ENCODE results near the gene H2BK1. TPM values are rescaled to one million over a fixed set of nuclear protein-coding genes. Genes with fewer than 3 reads are reported as not detected.

Gene H2BK1
- total RNA-seq, 1 experiment from 2014 or later: 0.87 TPM

DNA sequence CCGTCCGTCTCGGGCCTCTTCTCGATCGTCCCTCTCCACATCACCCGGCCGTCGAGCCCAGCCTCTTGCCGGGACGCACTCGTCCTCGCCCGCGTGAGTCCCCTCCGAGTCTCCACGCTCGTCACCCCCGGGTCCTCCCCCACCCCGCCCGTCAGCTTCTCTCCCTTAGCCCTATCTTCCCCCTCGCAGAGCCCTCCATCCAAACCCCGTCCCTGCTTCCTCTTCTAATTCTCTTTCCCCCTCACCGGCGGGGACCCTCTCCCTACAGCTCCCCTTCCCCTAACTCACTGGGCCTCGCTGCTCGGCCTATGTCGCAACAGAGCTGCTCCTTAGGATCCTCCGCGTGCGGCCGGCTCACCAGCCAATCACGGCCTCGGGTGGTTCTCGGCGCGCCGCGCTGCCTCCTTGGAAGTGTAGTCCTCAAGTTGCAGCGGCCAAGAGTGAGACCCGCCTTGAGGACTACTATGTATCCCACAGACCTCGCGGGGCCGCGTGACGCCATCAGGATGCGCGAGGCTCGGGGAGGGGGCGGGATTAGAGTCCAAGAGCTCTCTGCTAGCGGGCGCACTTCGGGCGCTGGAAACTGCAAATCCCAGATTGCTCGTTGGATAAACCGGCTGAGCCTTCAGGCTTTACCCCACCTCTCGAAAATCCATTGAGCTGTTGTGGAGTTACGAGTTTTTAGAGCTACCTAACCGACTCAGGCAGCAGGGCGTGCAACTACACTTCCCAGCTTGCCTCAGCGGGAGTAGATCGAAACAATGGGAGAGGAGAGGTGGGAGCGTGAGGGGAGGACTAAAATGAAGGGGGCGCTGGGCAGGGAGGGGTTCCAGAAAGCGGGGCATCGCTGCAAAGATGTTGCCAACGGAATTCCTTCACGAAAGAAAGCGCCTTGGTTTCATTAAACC, 16.8 kb upstream of the H2BK1 start, which contains the start of gene ABCF2:
ABCF2 (minus strand) TSS at position 331 of the 908 bp plus-strand sequence. CDS start 747 bp downstream, outside the sequence.
- DNase-seq (ENCODE audit: low spot score): peak; percentile 100
- Mint-ChIP-seq H3K4me1 (peaks cover 30% of the 10 kb centered on the region), H3K27me3 (ENCODE audit: low read depth) (no peaks in the 10 kb centered on the region), H3K9me3 (no peaks in the 10 kb centered on the region), H3K36me3 (peaks cover 38% of the 10 kb centered on the region), H3K4me3 (peak within 1 kb of the TSS; percentile 95), H3K27ac (peak within 1 kb of the TSS; percentile 100)
- ATAC-seq: peak; percentile 98
- POLR2A ChIA-PET: interaction anchor here (0.6 to 1.4 kb wide), 12 partner anchors 17 to 165 kb away, joined by 3 to 7 read pairs (median 4); partner anchors contain the start of gene H2BK1
- CTCF ChIA-PET: interaction anchor here (0.6 to 3.4 kb wide), 32 partner anchors 9 to 350 kb away, joined by 3 to 83 read pairs (median 4); partner anchors contain the start of genes H2BK1 and NUB1
- TF ChIP-seq NR3C1 (CRISPR knock-in tag; conservative IDR thresholded peaks at IDR 0.05; ENCODE audit: low read depth): no peak
- no peak for TF ChIP-seq CREB1 (CRISPR knock-in tag; IDR thresholded peaks at IDR 0.05)
- peak; percentile 81 for TF ChIP-seq FOXK1 (CRISPR knock-in tag; IDR thresholded peaks at IDR 0.05)
- TF ChIP-seq, protein P1, sequence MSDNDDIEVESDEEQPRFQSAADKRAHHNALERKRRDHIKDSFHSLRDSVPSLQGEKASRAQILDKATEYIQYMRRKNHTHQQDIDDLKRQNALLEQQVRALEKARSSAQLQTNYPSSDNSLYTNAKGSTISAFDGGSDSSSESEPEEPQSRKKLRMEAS (CRISPR knock-in tag; IDR thresholded peaks at IDR 0.05): peak; percentile 79
- no peak for TF ChIP-seq ZNF396 (CRISPR knock-in tag; IDR thresholded peaks at IDR 0.05; ENCODE audit: borderline replicate concordance)
- TF ChIP-seq FOXP1 (CRISPR knock-in tag; IDR thresholded peaks at IDR 0.05; ENCODE audit: borderline replicate concordance): no peak
- TF ChIP-seq, protein P2, sequence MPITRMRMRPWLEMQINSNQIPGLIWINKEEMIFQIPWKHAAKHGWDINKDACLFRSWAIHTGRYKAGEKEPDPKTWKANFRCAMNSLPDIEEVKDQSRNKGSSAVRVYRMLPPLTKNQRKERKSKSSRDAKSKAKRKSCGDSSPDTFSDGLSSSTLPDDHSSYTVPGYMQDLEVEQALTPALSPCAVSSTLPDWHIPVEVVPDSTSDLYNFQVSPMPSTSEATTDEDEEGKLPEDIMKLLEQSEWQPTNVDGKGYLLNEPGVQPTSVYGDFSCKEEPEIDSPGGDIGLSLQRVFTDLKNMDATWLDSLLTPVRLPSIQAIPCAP (CRISPR knock-in tag; IDR thresholded peaks at IDR 0.05): no peak
- TF ChIP-seq, protein P3, sequence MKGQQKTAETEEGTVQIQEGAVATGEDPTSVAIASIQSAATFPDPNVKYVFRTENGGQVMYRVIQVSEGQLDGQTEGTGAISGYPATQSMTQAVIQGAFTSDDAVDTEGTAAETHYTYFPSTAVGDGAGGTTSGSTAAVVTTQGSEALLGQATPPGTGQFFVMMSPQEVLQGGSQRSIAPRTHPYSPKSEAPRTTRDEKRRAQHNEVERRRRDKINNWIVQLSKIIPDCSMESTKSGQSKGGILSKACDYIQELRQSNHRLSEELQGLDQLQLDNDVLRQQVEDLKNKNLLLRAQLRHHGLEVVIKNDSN (CRISPR knock-in tag; IDR thresholded peaks at IDR 0.05): no peak
- TF ChIP-seq MXD4 (CRISPR knock-in tag; IDR thresholded peaks at IDR 0.05; ENCODE audit: borderline replicate concordance): no peak
- TF ChIP-seq NFATC4 (CRISPR knock-in tag; IDR thresholded peaks at IDR 0.05): no peak
- TF ChIP-seq, protein P4, sequence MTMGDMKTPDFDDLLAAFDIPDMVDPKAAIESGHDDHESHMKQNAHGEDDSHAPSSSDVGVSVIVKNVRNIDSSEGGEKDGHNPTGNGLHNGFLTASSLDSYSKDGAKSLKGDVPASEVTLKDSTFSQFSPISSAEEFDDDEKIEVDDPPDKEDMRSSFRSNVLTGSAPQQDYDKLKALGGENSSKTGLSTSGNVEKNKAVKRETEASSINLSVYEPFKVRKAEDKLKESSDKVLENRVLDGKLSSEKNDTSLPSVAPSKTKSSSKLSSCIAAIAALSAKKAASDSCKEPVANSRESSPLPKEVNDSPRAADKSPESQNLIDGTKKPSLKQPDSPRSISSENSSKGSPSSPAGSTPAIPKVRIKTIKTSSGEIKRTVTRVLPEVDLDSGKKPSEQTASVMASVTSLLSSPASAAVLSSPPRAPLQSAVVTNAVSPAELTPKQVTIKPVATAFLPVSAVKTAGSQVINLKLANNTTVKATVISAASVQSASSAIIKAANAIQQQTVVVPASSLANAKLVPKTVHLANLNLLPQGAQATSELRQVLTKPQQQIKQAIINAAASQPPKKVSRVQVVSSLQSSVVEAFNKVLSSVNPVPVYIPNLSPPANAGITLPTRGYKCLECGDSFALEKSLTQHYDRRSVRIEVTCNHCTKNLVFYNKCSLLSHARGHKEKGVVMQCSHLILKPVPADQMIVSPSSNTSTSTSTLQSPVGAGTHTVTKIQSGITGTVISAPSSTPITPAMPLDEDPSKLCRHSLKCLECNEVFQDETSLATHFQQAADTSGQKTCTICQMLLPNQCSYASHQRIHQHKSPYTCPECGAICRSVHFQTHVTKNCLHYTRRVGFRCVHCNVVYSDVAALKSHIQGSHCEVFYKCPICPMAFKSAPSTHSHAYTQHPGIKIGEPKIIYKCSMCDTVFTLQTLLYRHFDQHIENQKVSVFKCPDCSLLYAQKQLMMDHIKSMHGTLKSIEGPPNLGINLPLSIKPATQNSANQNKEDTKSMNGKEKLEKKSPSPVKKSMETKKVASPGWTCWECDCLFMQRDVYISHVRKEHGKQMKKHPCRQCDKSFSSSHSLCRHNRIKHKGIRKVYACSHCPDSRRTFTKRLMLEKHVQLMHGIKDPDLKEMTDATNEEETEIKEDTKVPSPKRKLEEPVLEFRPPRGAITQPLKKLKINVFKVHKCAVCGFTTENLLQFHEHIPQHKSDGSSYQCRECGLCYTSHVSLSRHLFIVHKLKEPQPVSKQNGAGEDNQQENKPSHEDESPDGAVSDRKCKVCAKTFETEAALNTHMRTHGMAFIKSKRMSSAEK (CRISPR knock-in tag; IDR thresholded peaks at IDR 0.05; ENCODE audit: borderline replicate concordance): no peak
- no peak for TF ChIP-seq IRF2 (CRISPR knock-in tag; IDR thresholded peaks at IDR 0.05; ENCODE audit: borderline replicate concordance, low read depth)
- TF ChIP-seq ZNF219 (CRISPR knock-in tag; IDR thresholded peaks at IDR 0.05; ENCODE audit: borderline replicate concordance): no peak
- TF ChIP-seq, protein P5, sequence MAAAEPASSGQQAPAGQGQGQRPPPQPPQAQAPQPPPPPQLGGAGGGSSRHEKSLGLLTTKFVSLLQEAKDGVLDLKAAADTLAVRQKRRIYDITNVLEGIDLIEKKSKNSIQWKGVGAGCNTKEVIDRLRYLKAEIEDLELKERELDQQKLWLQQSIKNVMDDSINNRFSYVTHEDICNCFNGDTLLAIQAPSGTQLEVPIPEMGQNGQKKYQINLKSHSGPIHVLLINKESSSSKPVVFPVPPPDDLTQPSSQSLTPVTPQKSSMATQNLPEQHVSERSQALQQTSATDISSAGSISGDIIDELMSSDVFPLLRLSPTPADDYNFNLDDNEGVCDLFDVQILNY (CRISPR knock-in tag; IDR thresholded peaks at IDR 0.05): peak; percentile 87
- TF ChIP-seq, protein P6, sequence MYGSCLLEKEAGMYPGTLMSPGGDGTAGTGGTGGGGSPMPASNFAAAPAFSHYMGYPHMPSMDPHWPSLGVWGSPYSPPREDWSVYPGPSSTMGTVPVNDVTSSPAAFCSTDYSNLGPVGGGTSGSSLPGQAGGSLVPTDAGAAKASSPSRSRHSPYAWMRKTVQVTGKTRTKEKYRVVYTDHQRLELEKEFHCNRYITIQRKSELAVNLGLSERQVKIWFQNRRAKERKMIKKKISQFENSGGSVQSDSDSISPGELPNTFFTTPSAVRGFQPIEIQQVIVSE (CRISPR knock-in tag; IDR thresholded peaks at IDR 0.05; ENCODE audit: borderline replicate concordance): no peak
- TF ChIP-seq TP53 (CRISPR knock-in tag; IDR thresholded peaks at IDR 0.05): no peak
- TF ChIP-seq, protein P7, sequence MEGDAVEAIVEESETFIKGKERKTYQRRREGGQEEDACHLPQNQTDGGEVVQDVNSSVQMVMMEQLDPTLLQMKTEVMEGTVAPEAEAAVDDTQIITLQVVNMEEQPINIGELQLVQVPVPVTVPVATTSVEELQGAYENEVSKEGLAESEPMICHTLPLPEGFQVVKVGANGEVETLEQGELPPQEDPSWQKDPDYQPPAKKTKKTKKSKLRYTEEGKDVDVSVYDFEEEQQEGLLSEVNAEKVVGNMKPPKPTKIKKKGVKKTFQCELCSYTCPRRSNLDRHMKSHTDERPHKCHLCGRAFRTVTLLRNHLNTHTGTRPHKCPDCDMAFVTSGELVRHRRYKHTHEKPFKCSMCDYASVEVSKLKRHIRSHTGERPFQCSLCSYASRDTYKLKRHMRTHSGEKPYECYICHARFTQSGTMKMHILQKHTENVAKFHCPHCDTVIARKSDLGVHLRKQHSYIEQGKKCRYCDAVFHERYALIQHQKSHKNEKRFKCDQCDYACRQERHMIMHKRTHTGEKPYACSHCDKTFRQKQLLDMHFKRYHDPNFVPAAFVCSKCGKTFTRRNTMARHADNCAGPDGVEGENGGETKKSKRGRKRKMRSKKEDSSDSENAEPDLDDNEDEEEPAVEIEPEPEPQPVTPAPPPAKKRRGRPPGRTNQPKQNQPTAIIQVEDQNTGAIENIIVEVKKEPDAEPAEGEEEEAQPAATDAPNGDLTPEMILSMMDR (IDR thresholded peaks at IDR 0.05): no peak
- TF ChIP-seq, protein P8, sequence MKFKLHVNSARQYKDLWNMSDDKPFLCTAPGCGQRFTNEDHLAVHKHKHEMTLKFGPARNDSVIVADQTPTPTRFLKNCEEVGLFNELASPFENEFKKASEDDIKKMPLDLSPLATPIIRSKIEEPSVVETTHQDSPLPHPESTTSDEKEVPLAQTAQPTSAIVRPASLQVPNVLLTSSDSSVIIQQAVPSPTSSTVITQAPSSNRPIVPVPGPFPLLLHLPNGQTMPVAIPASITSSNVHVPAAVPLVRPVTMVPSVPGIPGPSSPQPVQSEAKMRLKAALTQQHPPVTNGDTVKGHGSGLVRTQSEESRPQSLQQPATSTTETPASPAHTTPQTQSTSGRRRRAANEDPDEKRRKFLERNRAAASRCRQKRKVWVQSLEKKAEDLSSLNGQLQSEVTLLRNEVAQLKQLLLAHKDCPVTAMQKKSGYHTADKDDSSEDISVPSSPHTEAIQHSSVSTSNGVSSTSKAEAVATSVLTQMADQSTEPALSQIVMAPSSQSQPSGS (CRISPR knock-in tag; IDR thresholded peaks at IDR 0.05; ENCODE audit: borderline replicate concordance, low read depth): no peak
- TF ChIP-seq, protein P9, sequence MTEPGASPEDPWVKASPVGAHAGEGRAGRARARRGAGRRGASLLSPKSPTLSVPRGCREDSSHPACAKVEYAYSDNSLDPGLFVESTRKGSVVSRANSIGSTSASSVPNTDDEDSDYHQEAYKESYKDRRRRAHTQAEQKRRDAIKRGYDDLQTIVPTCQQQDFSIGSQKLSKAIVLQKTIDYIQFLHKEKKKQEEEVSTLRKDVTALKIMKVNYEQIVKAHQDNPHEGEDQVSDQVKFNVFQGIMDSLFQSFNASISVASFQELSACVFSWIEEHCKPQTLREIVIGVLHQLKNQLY (CRISPR knock-in tag; IDR thresholded peaks at IDR 0.05): no peak
- 0 out of 2 replicates have a peak, but pooled peaks have one; percentile 33 for TF ChIP-seq MYBL2 (CRISPR knock-in tag; IDR thresholded peaks at IDR 0.05)
- TF ChIP-seq, protein P10, sequence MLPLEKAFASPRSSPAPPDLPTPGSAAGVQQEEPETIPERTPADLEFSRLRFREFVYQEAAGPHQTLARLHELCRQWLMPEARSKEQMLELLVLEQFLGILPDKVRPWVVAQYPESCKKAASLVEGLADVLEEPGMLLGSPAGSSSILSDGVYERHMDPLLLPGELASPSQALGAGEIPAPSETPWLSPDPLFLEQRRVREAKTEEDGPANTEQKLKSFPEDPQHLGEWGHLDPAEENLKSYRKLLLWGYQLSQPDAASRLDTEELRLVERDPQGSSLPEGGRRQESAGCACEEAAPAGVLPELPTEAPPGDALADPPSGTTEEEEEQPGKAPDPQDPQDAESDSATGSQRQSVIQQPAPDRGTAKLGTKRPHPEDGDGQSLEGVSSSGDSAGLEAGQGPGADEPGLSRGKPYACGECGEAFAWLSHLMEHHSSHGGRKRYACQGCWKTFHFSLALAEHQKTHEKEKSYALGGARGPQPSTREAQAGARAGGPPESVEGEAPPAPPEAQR (CRISPR knock-in tag; IDR thresholded peaks at IDR 0.05): no peak
- TF ChIP-seq SOX15 (CRISPR knock-in tag; IDR thresholded peaks at IDR 0.05): no peak

Measured in WTC11 (cell line).